ENCODE data around the gene NKAIN2. TPM values are rescaled to one million over a fixed set of nuclear protein-coding genes. Genes with fewer than 3 reads are reported as not detected.

NKAIN2 gene
- total and polyA plus RNA-seq, 12 donors: 0.07 to 3.0 (median 0.28) TPM; not detected in 1

DNA sequence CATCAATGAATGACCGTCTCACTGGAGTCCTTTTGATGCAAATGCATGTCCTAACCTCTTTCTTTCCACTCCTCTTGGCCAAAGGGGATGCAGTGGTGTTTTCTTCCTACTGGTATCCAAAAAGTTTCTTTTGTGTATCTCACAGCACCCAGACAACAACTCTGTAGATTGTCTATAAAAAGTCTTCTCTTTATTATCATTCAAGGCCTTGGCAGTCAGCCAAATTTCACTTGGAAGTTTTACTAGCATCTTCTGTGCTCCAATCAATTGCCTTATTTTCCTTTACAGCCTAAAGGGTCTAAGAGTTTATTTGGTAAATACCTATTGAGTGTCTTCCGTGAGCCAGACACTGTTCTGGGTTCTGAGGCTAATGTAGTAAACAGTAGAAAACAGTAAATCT, 1008.4 kb downstream of the NKAIN2 start:
- DNase-seq (no peak), ATAC-seq (no peak)
- no peaks in the 10 kb centered on the region for H3K27me3 ChIP-seq
- peaks cover 0 to 7% (median 0%) of the 10 kb centered on the region in 11 donors for H3K9me3 ChIP-seq
- no peak overlapping the region for H3K27ac ChIP-seq
- 71 to 80% methylated on average over 2 of the region's 2 CpGs for WGBS, 2 donors
- H3K36me3 ChIP-seq: no peaks in the 10 kb centered on the region
- H3K4me1 ChIP-seq: no peaks in the 10 kb centered on the region
- no peak overlapping the region for H3K4me3 ChIP-seq
- TF ChIP-seq, protein P1, sequence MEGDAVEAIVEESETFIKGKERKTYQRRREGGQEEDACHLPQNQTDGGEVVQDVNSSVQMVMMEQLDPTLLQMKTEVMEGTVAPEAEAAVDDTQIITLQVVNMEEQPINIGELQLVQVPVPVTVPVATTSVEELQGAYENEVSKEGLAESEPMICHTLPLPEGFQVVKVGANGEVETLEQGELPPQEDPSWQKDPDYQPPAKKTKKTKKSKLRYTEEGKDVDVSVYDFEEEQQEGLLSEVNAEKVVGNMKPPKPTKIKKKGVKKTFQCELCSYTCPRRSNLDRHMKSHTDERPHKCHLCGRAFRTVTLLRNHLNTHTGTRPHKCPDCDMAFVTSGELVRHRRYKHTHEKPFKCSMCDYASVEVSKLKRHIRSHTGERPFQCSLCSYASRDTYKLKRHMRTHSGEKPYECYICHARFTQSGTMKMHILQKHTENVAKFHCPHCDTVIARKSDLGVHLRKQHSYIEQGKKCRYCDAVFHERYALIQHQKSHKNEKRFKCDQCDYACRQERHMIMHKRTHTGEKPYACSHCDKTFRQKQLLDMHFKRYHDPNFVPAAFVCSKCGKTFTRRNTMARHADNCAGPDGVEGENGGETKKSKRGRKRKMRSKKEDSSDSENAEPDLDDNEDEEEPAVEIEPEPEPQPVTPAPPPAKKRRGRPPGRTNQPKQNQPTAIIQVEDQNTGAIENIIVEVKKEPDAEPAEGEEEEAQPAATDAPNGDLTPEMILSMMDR (IDR thresholded peaks at IDR 0.05): no peak
- intact Hi-C loops (cut with DNase I): no loop called here

DNA sequence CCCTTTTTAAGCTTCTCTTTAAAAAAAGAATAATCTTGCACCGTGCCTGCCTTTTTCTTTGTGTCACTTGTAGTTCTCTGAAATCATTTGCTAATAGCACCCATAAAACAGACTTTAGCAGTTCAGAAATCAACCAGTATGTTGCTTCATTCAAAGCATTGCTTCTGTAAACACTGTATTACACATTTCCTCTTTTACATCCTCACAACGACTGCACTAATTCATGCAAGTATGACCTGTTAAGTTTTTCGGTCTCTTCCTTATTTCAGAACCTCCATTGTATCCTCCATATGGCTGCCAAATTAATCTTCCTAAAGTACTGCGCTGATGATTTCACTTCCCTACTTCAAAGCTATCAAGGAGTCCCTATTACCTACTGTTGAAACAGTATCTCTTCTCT, 1015.7 kb downstream of the NKAIN2 start:
- no peak overlapping the region for H3K4me3 ChIP-seq
- ATAC-seq (no peak), DNase-seq (no peak)
- no peaks in the 10 kb centered on the region for H3K36me3 ChIP-seq
- no peak overlapping the region for H3K27ac ChIP-seq
- WGBS, 2 donors: 64 to 69% methylated on average over 4 of the region's 4 CpGs
- no peaks in the 10 kb centered on the region for H3K27me3 ChIP-seq
- no peaks in the 10 kb centered on the region for H3K9me3 ChIP-seq
- peaks cover 0 to 7% (median 0%) of the 10 kb centered on the region in 9 donors for H3K4me1 ChIP-seq
- TF ChIP-seq, protein P1 (IDR thresholded peaks at IDR 0.05): no peak
- intact Hi-C loops (cut with DNase I): no loop called here

DNA sequence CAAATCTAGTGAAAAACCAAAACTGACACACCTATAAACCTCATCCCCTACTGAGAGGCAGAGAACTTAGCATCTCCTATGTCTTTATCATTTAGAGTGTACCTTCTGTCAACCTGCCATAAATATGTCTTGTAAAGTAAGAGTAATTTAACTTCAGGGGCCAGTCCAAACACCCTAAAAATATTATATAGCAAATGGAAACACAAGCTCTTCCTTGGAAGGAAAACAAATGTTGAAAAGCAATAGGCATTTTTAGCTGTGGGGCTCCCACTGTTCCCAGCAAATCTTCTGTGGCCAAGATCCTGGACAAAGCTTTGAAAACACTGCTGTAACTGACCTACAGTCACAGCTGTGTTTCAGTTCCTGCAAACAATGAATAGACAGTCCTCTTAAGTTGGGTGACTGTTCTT, 1018.5 kb downstream of the NKAIN2 start:
- Histone ChIP-seq H3K9me3 (no peaks in the 10 kb centered on the region), H3K27ac (no peak overlapping the region), H3K4me3 (no peak overlapping the region), H3K27me3 (no peaks in the 10 kb centered on the region), H3K36me3 (no peaks in the 10 kb centered on the region), H3K4me1 (peaks cover 0 to 7% (median 0%) of the 10 kb centered on the region in 9 donors)
- TF ChIP-seq, protein P1 (IDR thresholded peaks at IDR 0.05): no peak
- ATAC-seq: no peak
- no peak for DNase-seq
- intact Hi-C loops (cut with DNase I): no loop called here

DNA sequence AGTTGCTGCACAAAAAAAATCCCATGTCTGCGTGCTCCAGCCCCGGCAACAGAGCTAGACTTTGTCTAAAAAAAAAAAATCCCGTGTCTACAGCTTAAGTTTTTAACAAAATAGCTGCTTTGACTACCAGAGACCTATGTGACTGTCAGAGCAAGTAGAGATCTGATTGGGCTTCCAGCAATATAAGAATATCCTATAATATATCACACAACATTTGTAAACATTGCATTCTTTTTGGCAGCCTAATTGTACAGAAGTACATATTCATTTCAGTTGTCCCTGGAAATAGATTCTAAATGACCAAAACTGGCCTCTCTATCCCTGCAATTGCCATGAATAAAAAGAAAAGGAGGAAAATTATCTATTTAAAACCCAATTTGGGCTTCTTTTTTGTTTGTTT, 1019.1 kb downstream of the NKAIN2 start:
- Histone ChIP-seq H3K27ac (no peak overlapping the region), H3K36me3 (no peaks in the 10 kb centered on the region), H3K4me1 (peaks cover 0 to 7% (median 0%) of the 10 kb centered on the region in 9 donors), H3K9me3 (no peaks in the 10 kb centered on the region), H3K4me3 (no peak overlapping the region), H3K27me3 (no peaks in the 10 kb centered on the region)
- 85 to 90% methylated on average over 3 of the region's 3 CpGs for WGBS, 2 donors
- DNase-seq (no peak), ATAC-seq (no peak)
- TF ChIP-seq, protein P1 (IDR thresholded peaks at IDR 0.05): no peak
- intact Hi-C loops (cut with DNase I): no loop called here

Data from heart right ventricle (tissue), 16 donors.